Naive thymus-derived CD8-positive, alpha-beta T cell (primary cell): ENCODE results near the gene POU2F1. TPM values are rescaled to one million over a fixed set of nuclear protein-coding genes. Genes with fewer than 3 reads are reported as not detected.

Experiments used
- ATAC-seq, 2 donors: fragments of 150-1000 bp; cut with Tn5 transposase in 1 of 2; sonication (Bioruptor Pico), chemical (Tn5 transposase) in 1 of 2; 1 replicate in 1 of 2; 2 replicates in 1 of 2; pipeline ENCODE4 v1.10.0; 2021; ENCODE audit warnings: mild to moderate bottlenecking in 2 of 2, moderate library complexity in 2 of 2
- POLR2A ChIA-PET: fragments of 350-600 bp; sonication (Branson Sonifier 250); formaldehyde crosslinking; loops from one replicate; lab custom pipeline; 2021; ENCODE audit warnings: antibody characterized with exemption; lab: Charles Lee
- DNase-seq, 10 donors: peaks; one replicate each; pipeline versions ENCODE4 v3.0.0 to v3.0.0-alpha.2; 2020 to 2022
- H3K27ac Mint-ChIP-seq, 10 donors: one replicate each; pipeline ENCODE4 v1.8.0; 2020 to 2022; ENCODE audit warnings: mild to moderate bottlenecking in 10 of 10, mixed read lengths in 10 of 10, moderate library complexity in 4 of 10, inconsistent platforms in 1 of 10
- H3K27me3 Mint-ChIP-seq, 5 donors: one replicate each; pipeline ENCODE4 v1.8.0; 2021 to 2022; ENCODE audit warnings: mixed read lengths in 5 of 5
- H3K36me3 Mint-ChIP-seq, 3 donors: one replicate each; pipeline ENCODE4 v1.8.0; 2020 to 2022; ENCODE audit warnings: mixed read lengths in 3 of 3, mild to moderate bottlenecking in 2 of 3, inconsistent platforms in 1 of 3
- H3K4me1 Mint-ChIP-seq, 4 donors: one replicate each; pipeline ENCODE4 v1.8.0; 2021 to 2022; ENCODE audit warnings: mixed read lengths in 4 of 4
- H3K4me3 Mint-ChIP-seq, 10 donors: one replicate each; pipeline ENCODE4 v1.8.0; 2020 to 2022; ENCODE audit warnings: mild to moderate bottlenecking in 10 of 10, mixed read lengths in 10 of 10, moderate library complexity in 6 of 10, inconsistent platforms in 1 of 10
- H3K9me3 Mint-ChIP-seq, 9 donors: one replicate each; pipeline ENCODE4 v1.8.0; 2020 to 2022; ENCODE audit warnings: mixed read lengths in 9 of 9, mild to moderate bottlenecking in 3 of 9, inconsistent platforms in 1 of 9, moderate library complexity in 1 of 9
- polyA plus RNA-seq, 3 donors: library from polyadenylated mRNA; unstranded; fragments of 300-500 nt; fragmentation: Illumina TruSeq; gene quantifications; one replicate each; pipeline ENCODE4 v1.2.3, GENCODE V29; 2021
- total RNA-seq, 8 experiments: library from RNA in 2 of 8; stranded (reverse) in 2 of 8; gene quantifications; one replicate each; pipeline ENCODE4 v1.2.3 and lab custom pipeline; 2021 to 2026

The POU2F1 gene
- total and polyA plus RNA-seq, 5 experiments from 2014 or later: 5.0 to 22.9 (median 9.8) TPM

DNA sequence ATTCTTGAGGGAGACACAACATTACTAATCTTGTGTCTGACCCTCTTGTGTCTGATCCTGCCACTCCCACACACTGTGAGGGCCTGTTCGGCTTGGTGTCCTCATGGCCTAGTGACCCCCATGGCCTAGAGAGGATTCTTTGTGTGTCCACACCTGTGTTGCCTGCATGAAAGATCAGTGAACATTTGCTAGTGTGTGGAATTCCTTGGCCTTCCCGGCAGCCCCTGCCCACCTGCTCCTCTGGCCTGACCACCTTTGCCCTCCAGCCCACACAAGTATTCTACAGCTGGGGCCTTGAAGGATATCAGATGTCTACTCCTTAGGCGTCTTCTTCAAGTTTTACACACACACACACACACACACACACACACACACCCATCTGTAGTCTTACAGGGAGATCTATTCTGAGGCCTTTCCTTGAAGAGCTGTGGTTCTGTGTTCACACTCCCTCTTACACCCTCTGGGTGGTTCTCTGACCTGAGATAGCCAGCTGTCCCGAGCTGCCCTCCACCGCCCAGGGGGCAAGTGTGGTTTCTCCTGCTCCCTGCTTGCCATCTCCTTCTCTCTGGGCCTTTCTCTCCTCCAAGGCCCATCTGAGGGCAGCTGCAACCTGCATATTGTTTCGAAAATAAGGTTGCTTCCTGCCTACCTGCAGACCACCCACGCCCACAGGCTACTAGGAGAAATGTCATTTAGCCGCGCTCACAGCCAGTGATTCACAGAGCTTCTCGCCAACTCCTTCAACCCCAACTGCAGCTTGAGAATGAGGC, 252.3 kb downstream of the POU2F1 start:
- ATAC-seq: no peak
- H3K4me3 Mint-ChIP-seq: peak overlapping the region; percentile 70 to 91 (median 82)
- H3K9me3 Mint-ChIP-seq: no peaks in the 10 kb centered on the region
- DNase-seq: no peak
- peak overlapping the region; percentile 70 to 95 (median 86) for H3K27ac Mint-ChIP-seq
- peaks cover 37 to 93% (median 87%) of the 10 kb centered on the region in 4 donors for H3K4me1 Mint-ChIP-seq
- POLR2A ChIA-PET: interaction anchor here (0.6 to 6.1 kb wide), 9 partner anchors 9 to 383 kb away, joined by 3 to 47 read pairs (median 5); partner anchors contain the start of genes CD247 and GPA33
- H3K36me3 Mint-ChIP-seq: peaks cover 6 to 50% (median 6%) of the 10 kb centered on the region in 3 donors
- H3K27me3 Mint-ChIP-seq: no peaks in the 10 kb centered on the region

- no peaks in the 10 kb centered on the region for H3K9me3 Mint-ChIP-seq
- peaks cover 41 to 92% (median 86%) of the 10 kb centered on the region in 4 donors for H3K4me1 Mint-ChIP-seq
- peaks cover 6 to 49% (median 6%) of the 10 kb centered on the region in 3 donors for H3K36me3 Mint-ChIP-seq
- H3K4me3 Mint-ChIP-seq: peak overlapping the region; percentile 70 to 91 (median 82)
- POLR2A ChIA-PET: interaction anchor here (1.1 to 6.1 kb wide), 6 partner anchors 8 to 164 kb away, joined by 3 to 47 read pairs (median 6); partner anchors contain the start of gene CD247
- peak overlapping the region; percentile 70 to 95 (median 88) for H3K27ac Mint-ChIP-seq
- ATAC-seq: peak; percentile 60 to 74
- DNase-seq: peak in 3 of 10 donors; percentile 30 to 61 (median 52)
- no peaks in the 10 kb centered on the region for H3K27me3 Mint-ChIP-seq
Observed at GRCh38 chr1:167473761-167474160, 253.1 kb downstream of the POU2F1 start.

- Mint-ChIP-seq H3K27me3 (no peaks in the 10 kb centered on the region), H3K36me3 (peaks cover 6 to 50% (median 6%) of the 10 kb centered on the region in 3 donors), H3K4me1 (peaks cover 42 to 92% (median 86%) of the 10 kb centered on the region in 4 donors), H3K27ac (peak overlapping the region; percentile 70 to 95 (median 88)), H3K9me3 (no peaks in the 10 kb centered on the region), H3K4me3 (peak overlapping the region; percentile 70 to 91 (median 82))
- POLR2A ChIA-PET: interaction anchor here (1.3 to 6.1 kb wide), 3 partner anchors 8 to 42 kb away, joined by 5 to 47 read pairs (median 34); partner anchors contain the start of gene CD247
- peak; percentile 82 to 83 for ATAC-seq
- peak in 8 of 10 donors; percentile 37 to 71 (median 58) for DNase-seq
Observed at GRCh38 chr1:167474191-167474641, 253.5 kb downstream of the POU2F1 start.

- Mint-ChIP-seq H3K27ac (peak overlapping the region in 8 of 10 donors; percentile 64 to 93 (median 87)), H3K9me3 (no peaks in the 10 kb centered on the region), H3K36me3 (peaks cover 6 to 63% (median 9%) of the 10 kb centered on the region in 3 donors), H3K27me3 (no peaks in the 10 kb centered on the region), H3K4me1 (peaks cover 54 to 96% (median 94%) of the 10 kb centered on the region in 4 donors), H3K4me3 (peak overlapping the region in 4 of 10 donors; percentile 27 to 46 (median 40))
- ATAC-seq (no peak), DNase-seq (no peak)
- POLR2A ChIA-PET: interaction anchor here (1.0 to 6.1 kb wide), 3 partner anchors 10 to 41 kb away, joined by 3 to 47 read pairs (median 34); partner anchors contain the start of gene CD247
Observed at GRCh38 chr1:167476061-167476460, 255.4 kb downstream of the POU2F1 start.

Other genes with a start within 250 kb of the POU2F1 start
- gene ILDR2, start 245.3 kb upstream of the POU2F1 start, total RNA-seq: under 1 TPM; 0.21 to 0.22 TPM
- gene ILDR2, start 245.3 kb upstream of the POU2F1 start, polyA plus RNA-seq: under 1 TPM in 1 of 3 donors, not detected in 2; 0.08 TPM
- not detected for gene MAEL, start 231.6 kb upstream of the POU2F1 start, total RNA-seq
- gene MAEL, start 231.6 kb upstream of the POU2F1 start, polyA plus RNA-seq: not detected
- gene GPA33, start 130.5 kb upstream of the POU2F1 start, total RNA-seq: 10 to 100 TPM; 13.4 to 14.0 TPM
- gene GPA33, start 130.5 kb upstream of the POU2F1 start, polyA plus RNA-seq: 1 to 10 TPM; 8.0 to 10.0 (median 9.1) TPM
- not detected for gene STYXL2, start 126.8 kb upstream of the POU2F1 start, total RNA-seq
- not detected for gene STYXL2, start 126.8 kb upstream of the POU2F1 start, polyA plus RNA-seq